ENCODE data around the gene DDX46. TPM values are rescaled to one million over a fixed set of nuclear protein-coding genes. Genes with fewer than 3 reads are reported as not detected.

DDX46 gene
- total and polyA plus RNA-seq, 2 of the 8 experiments (the other 6 are each of a cell fraction or from before 2014, with no cell fraction given) = 22.6 to 110 TPM

DNA sequence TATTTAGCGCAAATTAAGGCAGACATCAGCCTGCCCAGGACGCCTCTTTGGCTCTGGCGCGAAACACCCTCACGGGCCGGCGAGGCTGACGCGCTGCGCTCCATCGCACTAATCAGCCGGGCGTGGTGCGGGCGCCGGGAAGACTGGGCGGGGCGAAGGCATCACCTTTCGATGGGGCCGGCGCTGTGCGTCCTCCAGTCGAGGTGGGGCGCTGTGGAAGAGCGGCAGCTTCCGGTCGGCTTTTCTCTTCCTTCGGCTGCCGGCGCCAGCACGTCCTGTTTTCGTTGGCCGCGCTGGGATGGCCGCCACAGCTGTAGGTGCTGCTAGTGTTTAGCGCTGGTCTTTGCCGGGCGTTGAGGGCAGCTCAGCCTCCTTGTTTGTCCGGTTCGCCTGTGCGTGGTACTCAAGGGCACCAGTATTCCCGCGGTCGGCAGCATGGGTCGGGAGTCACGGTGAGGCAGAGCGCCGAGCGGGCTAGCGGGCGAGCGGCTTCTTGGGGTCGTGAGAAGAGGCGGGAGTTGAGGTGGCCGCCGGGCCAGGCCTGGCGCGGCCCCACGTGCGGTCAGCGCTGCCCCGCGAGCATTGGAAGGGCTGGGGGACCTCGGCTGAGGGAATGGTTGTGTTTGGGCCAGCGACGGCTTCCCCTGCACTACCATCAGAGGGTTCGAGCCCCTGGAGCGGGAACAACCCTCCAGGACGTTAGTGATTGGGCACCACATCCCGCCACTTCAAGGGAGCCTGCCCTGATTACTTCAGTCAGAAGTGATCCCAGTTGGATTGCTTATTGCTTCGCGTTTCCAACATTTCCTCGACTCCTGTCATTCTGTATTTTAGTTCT is at the start of gene DDX46 (continued):
- no peak for TF ChIP-seq JUN (IDR thresholded peaks at IDR 0.05; ENCODE audit: low read depth, low read length)
- TF ChIP-seq TAF1 (IDR thresholded peaks at IDR 0.05; ENCODE audit: low read depth, low read length) = peak; percentile 94
- TF ChIP-seq RAD21 (IDR thresholded peaks at IDR 0.05 in 1 of 2, conservative IDR thresholded peaks at IDR 0.05 in 1 of 2; ENCODE audit: low read depth in 2 of 2, low read length in 2 of 2) = no peak; a peak in 1 of 4 replicates
- peak; percentile 31; the same call in 1 of the 2 replicates for TF ChIP-seq SP1 (IDR thresholded peaks at IDR 0.05; ENCODE audit: low read depth, low read length)
- TF ChIP-seq, protein P1, sequence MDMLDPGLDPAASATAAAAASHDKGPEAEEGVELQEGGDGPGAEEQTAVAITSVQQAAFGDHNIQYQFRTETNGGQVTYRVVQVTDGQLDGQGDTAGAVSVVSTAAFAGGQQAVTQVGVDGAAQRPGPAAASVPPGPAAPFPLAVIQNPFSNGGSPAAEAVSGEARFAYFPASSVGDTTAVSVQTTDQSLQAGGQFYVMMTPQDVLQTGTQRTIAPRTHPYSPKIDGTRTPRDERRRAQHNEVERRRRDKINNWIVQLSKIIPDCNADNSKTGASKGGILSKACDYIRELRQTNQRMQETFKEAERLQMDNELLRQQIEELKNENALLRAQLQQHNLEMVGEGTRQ (IDR thresholded peaks at IDR 0.05; ENCODE audit: low read length) = 0 out of 2 replicates have a peak, but pooled peaks have one; percentile 7
- TF ChIP-seq, protein P2, sequence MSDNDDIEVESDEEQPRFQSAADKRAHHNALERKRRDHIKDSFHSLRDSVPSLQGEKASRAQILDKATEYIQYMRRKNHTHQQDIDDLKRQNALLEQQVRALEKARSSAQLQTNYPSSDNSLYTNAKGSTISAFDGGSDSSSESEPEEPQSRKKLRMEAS (IDR thresholded peaks at IDR 0.05) = peak; percentile 71
- TF ChIP-seq SIRT6 (IDR thresholded peaks at IDR 0.05; ENCODE audit: low read length) = no peak
- TF ChIP-seq YY1 (IDR thresholded peaks at IDR 0.05; ENCODE audit: low read depth, low read length) = peak; percentile 93
- no peak for TF ChIP-seq RNF2 (IDR thresholded peaks at IDR 0.05; ENCODE audit: borderline replicate concordance, low read depth, low read length, missing control alignments, poor library complexity, severe bottlenecking)
- TF ChIP-seq CHD1 (IDR thresholded peaks at IDR 0.05; ENCODE audit: low read depth, low read length) = no peak; the same call in 1 of the 2 replicates
- TF ChIP-seq, protein P3, sequence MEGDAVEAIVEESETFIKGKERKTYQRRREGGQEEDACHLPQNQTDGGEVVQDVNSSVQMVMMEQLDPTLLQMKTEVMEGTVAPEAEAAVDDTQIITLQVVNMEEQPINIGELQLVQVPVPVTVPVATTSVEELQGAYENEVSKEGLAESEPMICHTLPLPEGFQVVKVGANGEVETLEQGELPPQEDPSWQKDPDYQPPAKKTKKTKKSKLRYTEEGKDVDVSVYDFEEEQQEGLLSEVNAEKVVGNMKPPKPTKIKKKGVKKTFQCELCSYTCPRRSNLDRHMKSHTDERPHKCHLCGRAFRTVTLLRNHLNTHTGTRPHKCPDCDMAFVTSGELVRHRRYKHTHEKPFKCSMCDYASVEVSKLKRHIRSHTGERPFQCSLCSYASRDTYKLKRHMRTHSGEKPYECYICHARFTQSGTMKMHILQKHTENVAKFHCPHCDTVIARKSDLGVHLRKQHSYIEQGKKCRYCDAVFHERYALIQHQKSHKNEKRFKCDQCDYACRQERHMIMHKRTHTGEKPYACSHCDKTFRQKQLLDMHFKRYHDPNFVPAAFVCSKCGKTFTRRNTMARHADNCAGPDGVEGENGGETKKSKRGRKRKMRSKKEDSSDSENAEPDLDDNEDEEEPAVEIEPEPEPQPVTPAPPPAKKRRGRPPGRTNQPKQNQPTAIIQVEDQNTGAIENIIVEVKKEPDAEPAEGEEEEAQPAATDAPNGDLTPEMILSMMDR (IDR thresholded peaks at IDR 0.05; ENCODE audit: control extremely low read depth in 1 of 3, insufficient read depth in 1 of 3, low read depth in 1 of 3, low read length in 3 of 3) = peak; percentile 81 to 90 (median 81)
- TF ChIP-seq POLR2AphosphoS5 (IDR thresholded peaks at IDR 0.05; ENCODE audit: low read depth, low read length) = peak; percentile 95
- peak; percentile 77 for TF ChIP-seq SP2 (IDR thresholded peaks at IDR 0.05; ENCODE audit: low read length)
- TF ChIP-seq CHD2 (IDR thresholded peaks at IDR 0.05; ENCODE audit: low read length) = no peak
- no peak for TF ChIP-seq CBX8 (IDR thresholded peaks at IDR 0.05; ENCODE audit: borderline replicate concordance, low read depth, low read length)
- no peak for TF ChIP-seq RXRA (IDR thresholded peaks at IDR 0.05; ENCODE audit: insufficient read depth, low read depth, low read length)
- peak; percentile 52 for TF ChIP-seq SAP30 (IDR thresholded peaks at IDR 0.05; ENCODE audit: insufficient read depth, insufficient replicate concordance, low read length)
- TF ChIP-seq ZNF274 (IDR thresholded peaks at IDR 0.05; ENCODE audit: borderline replicate concordance, extremely low read depth, low read length) = no peak
- TF ChIP-seq EGR1 (IDR thresholded peaks at IDR 0.05; ENCODE audit: borderline replicate concordance, low read depth, low read length) = peak; percentile 83
- no peak for TF ChIP-seq NRF1 (IDR thresholded peaks at IDR 0.05; ENCODE audit: low read depth, low read length)
